GM19193 (cell line): ENCODE data around the gene TMEM59L.
A peak's percentile ranks its signal among the peaks of the same experiment; 100 is the strongest.

ENCODE experiments used
- POLR2A ChIP-seq: IDR thresholded peaks from 4 replicates; pipeline ENCODE4 v1.6.1; 2011; ENCODE audit not compliant: insufficient read depth, insufficient read length; ENCODE audit errors: extremely low read depth

TMEM59L gene

GRCh38 chr19:18613589-18614234 is 1.0 kb downstream of the TMEM59L start:
- no peak for TF ChIP-seq POLR2A

- no peak for TF ChIP-seq POLR2A
These were observed 3.4 kb downstream of the TMEM59L start for GRCh38 chr19:18616023-18616422.

GRCh38 chr19:18617562-18617961 is 4.9 kb downstream of the TMEM59L start:
- no peak for TF ChIP-seq POLR2A

GRCh38 chr19:18618236-18618635 is 5.6 kb downstream of the TMEM59L start:
- no peak for TF ChIP-seq POLR2A

- no peak for TF ChIP-seq POLR2A
These were observed 7.6 kb downstream of the TMEM59L start for GRCh38 chr19:18620311-18620710.

- TF ChIP-seq POLR2A = no peak
These were observed 8.2 kb downstream of the TMEM59L start for GRCh38 chr19:18620902-18621301.

GRCh38 chr19:18626906-18627305 is 14.2 kb downstream of the TMEM59L start:
- no peak for TF ChIP-seq POLR2A

GRCh38 chr19:18629166-18630088 is 16.8 kb downstream of the TMEM59L start:
- no peak for TF ChIP-seq POLR2A

- TF ChIP-seq POLR2A = no peak
These were observed 20.7 kb downstream of the TMEM59L start for GRCh38 chr19:18633321-18633720.

GRCh38 chr19:18634612-18635297 is 22.1 kb downstream of the TMEM59L start:
- TF ChIP-seq POLR2A = no peak

- TF ChIP-seq POLR2A = no peak
These were observed 23.1 kb downstream of the TMEM59L start for GRCh38 chr19:18635831-18636182.

- TF ChIP-seq POLR2A = no peak
These were observed 23.7 kb downstream of the TMEM59L start for GRCh38 chr19:18636183-18636968.

- TF ChIP-seq POLR2A = peak; percentile 72
These were observed 24.4 kb downstream of the TMEM59L start, which contains the start of gene KLHL26 for GRCh38 chr19:18636969-18637629. Gene KLHL26, plus strand, starts transcription at chr19:18637028. Its CDS starts 27 bp downstream, at chr19:18637055.
